HL-60 (cell line): ENCODE measurements around the gene PTX4.

Source experiments
- DNase-seq, 2 experiments: peaks; one replicate each; pipeline ENCODE4 v3.0.0-alpha.2; 2010 to 2020; ENCODE audit warnings: low read depth in 1 of 2, low spot score in 1 of 2
- H3K27ac ChIP-seq: fragments of 250-450 bp; sonication (Bioruptor Pico); replicated peaks from 2 replicates; pipeline ENCODE4 v1.5.1; 2020; ENCODE audit warnings: mild to moderate bottlenecking, moderate library complexity
- H3K27me3 ChIP-seq: fragments of 250-450 bp; sonication (Bioruptor Pico); 2 replicates; pipeline ENCODE4 v1.5.1; 2021; ENCODE audit warnings: mild to moderate bottlenecking, moderate library complexity; ENCODE audit not compliant: insufficient read depth, poor library complexity, severe bottlenecking
- H3K4me3 ChIP-seq: replicated peaks from 2 replicates; pipeline ENCODE4 v1.5.1; 2011; ENCODE audit warnings: mild to moderate bottlenecking, control low read depth, low read length; ENCODE audit not compliant: insufficient read depth
- CTCF ChIP-seq: IDR thresholded peaks from one replicate; pipeline ENCODE4 v1.5.1; 2011; ENCODE audit warnings: low read length, control low read depth, inconsistent platforms; ENCODE audit not compliant: insufficient read depth
- GABPA ChIP-seq: IDR thresholded peaks from 2 replicates; pipeline ENCODE4 v1.6.1; 2012; ENCODE audit warnings: low read depth
- POLR2AphosphoS5 ChIP-seq: IDR thresholded peaks from 2 replicates; pipeline ENCODE4 v1.6.1; 2012; ENCODE audit warnings: low read depth
- SPI1 ChIP-seq: IDR thresholded peaks from 2 replicates; pipeline ENCODE4 v1.6.1; 2012; ENCODE audit warnings: low read depth, mild to moderate bottlenecking, borderline replicate concordance
- TF ChIP-seq, protein P1 (sequence below): IDR thresholded peaks from 2 replicates; pipeline ENCODE4 v1.6.1; 2012; ENCODE audit warnings: low read depth; ENCODE audit not compliant: insufficient replicate concordance

PTX4 gene

DNA sequence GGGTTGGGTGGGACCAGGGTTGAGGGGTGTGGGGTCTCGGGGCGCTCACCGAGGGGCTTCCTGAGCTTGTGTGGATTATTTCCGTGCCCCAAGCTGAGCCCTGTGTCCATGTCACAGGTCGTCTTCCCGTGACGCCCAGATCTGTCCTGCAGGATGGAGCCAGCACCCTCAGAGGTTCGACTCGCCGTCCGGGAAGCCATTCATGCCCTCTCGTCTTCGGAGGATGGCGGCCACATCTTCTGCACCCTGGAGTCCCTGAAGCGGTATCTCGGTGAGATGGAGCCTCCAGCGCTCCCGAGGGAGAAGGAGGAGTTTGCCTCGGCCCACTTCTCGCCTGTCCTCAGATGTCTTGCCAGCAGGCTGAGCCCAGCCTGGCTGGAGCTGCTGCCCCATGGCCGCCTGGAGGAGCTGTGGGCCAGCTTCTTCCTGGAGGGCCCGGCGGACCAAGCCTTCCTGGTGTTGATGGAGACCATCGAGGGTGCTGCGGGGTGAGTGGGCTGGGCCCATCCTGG lies 5.4 kb upstream of the PTX4 start:
- TF ChIP-seq GABPA (no peak), SPI1 (no peak), CTCF (no peak), POLR2AphosphoS5 (no peak)
- TF ChIP-seq, protein P1, sequence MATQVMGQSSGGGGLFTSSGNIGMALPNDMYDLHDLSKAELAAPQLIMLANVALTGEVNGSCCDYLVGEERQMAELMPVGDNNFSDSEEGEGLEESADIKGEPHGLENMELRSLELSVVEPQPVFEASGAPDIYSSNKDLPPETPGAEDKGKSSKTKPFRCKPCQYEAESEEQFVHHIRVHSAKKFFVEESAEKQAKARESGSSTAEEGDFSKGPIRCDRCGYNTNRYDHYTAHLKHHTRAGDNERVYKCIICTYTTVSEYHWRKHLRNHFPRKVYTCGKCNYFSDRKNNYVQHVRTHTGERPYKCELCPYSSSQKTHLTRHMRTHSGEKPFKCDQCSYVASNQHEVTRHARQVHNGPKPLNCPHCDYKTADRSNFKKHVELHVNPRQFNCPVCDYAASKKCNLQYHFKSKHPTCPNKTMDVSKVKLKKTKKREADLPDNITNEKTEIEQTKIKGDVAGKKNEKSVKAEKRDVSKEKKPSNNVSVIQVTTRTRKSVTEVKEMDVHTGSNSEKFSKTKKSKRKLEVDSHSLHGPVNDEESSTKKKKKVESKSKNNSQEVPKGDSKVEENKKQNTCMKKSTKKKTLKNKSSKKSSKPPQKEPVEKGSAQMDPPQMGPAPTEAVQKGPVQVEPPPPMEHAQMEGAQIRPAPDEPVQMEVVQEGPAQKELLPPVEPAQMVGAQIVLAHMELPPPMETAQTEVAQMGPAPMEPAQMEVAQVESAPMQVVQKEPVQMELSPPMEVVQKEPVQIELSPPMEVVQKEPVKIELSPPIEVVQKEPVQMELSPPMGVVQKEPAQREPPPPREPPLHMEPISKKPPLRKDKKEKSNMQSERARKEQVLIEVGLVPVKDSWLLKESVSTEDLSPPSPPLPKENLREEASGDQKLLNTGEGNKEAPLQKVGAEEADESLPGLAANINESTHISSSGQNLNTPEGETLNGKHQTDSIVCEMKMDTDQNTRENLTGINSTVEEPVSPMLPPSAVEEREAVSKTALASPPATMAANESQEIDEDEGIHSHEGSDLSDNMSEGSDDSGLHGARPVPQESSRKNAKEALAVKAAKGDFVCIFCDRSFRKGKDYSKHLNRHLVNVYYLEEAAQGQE = no peak
- no peaks in the 10 kb centered on the region for H3K27me3 ChIP-seq
- peak overlapping the region; percentile 71 for H3K4me3 ChIP-seq
- DNase-seq = no peak
- H3K27ac ChIP-seq = peak overlapping the region; percentile 99

DNA sequence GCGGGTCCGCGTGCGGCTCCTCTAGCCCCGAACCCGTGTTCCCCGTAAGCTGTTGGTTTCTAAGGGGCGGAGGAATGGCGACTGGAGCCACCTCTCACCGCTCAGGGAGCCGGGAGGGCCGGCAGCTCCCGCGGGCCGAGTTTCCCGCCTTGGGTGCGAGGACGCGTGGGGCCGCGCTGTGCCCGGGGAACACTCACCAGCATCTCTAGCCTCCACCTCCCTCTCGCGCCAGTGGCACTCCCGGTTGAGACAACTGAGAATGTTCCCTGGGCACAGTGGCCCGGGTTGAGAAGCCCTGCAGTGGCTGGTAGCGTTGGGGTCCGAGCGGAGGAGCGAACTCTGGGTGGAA lies 5.0 kb upstream of the PTX4 start:
- no peak for DNase-seq
- H3K27ac ChIP-seq = peak overlapping the region; percentile 99

DNA sequence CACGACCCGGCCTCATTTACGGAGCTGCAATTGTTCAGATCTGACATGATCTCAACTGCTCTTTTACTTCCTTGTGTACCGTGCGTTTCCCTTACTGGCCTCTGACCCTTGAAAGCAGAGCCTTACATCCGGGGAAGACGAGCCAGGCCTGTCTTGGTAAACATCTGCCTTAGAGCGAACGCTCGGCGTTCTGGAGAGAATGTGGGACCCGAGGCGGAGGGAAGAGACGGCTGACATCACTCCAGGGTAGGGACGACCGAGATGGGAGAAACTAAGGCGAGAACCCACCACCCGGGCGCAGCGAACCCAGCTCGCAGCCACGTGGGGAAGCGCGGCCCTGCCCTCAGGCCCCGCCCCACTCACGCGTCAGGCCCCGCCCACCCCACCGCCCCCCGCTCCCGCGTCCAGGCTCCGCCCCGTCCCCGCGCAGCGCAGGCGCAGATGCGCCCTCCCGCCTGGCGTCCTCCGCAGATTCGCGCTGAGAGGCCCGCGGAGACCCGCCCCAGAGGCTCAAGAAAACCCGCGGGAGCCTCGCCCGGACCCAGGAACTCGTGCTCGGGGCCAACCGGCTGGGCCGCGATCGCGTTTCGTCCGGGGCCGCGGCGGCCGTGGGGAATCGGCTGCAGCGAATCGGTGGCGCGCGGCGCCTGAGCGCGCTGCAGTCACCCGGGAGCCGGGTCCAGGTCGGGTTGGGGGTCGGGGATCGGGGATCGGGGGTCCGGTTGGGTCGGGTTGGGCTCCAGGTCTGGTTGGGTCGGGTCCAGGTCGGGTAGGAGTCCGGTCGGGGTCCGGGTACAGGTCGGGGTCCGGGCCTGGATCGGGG lies 4.4 kb upstream of the PTX4 start, which contains the start of gene TELO2:
Gene TELO2, plus strand, starts transcription at position 438 of the 823 bp plus-strand sequence. CDS start 922 bp downstream, outside the sequence.
- TF ChIP-seq POLR2AphosphoS5 (peak; percentile 58; the same call in 1 of the 2 replicates), GABPA (no peak)
- H3K4me3 ChIP-seq = peak within 1 kb of the TSS; percentile 71
- no peaks in the 10 kb centered on the region for H3K27me3 ChIP-seq
- peak; percentile 78 to 81 for DNase-seq
- peak within 1 kb of the TSS; percentile 99 for H3K27ac ChIP-seq

More for the DNA sequence above, 5.0 kb upstream of the PTX4 start:
- TF ChIP-seq SPI1 (no peak), CTCF (no peak), POLR2AphosphoS5 (no peak), GABPA (no peak)
- TF ChIP-seq, protein P1 = no peak
- H3K27me3 ChIP-seq = no peaks in the 10 kb centered on the region
- H3K4me3 ChIP-seq = peak overlapping the region; percentile 71

DNA sequence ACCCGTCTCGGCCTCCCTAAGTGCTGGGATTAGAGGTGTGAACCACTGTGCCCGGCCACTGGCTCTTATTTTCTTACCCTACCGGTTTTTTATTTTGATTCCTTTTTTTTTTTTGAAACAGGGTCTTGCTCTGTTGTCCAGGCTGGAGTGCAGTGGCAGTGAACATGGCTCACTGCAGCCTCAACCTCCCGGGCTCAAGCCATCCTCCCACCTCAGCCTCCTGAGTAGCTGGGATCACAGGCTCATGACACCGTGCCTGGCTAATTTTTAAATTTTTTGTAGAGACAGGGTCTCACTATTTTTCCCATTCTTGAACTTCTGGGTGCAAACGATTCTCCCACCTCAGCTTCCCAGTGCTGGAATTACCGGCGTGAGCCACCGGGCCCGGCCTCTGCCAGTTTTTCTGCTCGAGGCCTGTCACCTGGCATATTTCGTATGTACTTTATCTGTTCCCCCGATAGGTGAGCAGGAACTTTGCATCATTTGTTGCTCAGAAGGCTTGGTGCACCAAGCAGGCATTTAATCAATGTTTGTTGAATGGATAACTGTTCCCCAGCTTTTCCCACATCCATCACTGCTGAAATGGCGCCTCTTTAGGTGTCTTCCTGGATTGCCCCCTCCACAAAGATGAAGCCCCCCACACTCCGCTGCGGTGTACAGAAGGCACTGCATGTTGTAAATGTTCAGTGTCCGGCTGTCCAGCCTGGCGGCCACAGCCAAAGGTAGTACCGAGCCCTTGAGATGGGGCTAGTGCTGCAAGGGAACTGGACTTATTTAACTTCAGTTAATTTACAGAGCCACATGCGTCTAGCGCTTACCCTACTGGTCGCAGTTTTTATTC lies 3.6 kb upstream of the PTX4 start:
- Histone ChIP-seq H3K4me3 (peak overlapping the region; percentile 71), H3K27me3 (no peaks in the 10 kb centered on the region), H3K27ac (peak overlapping the region; percentile 99)
- TF ChIP-seq GABPA = no peak
- TF ChIP-seq POLR2AphosphoS5 = no peak; the same call in 1 of the 2 replicates
- TF ChIP-seq CTCF = no peak
- TF ChIP-seq SPI1 = no peak
- TF ChIP-seq, protein P1 = no peak
- DNase-seq = peak in 1 of 2 experiments; percentile 36
